B cell (primary cell): ENCODE measurements around the gene ITGAE. TPM values are rescaled to one million over a fixed set of nuclear protein-coding genes. Genes with fewer than 3 reads are reported as not detected.

ENCODE experiments used
- ATAC-seq: fragments of 200-7000 bp; cut with Tn5 transposase; one replicate; pipeline ENCODE4 v1.10.0; 2021; ENCODE audit warnings: low read depth, mild to moderate bottlenecking, moderate number of reproducible peaks, moderate library complexity
- CTCF ChIA-PET: fragments of 350-600 bp; sonication (Branson Sonifier 250); formaldehyde crosslinking; loops from one replicate; lab custom pipeline; 2021; ENCODE audit warnings: antibody characterized with exemption, inconsistent platforms; lab: Charles Lee
- POLR2A ChIA-PET: fragments of 350-600 bp; sonication (Branson Sonifier 250); formaldehyde crosslinking; loops from one replicate; lab custom pipeline; 2021; ENCODE audit warnings: antibody characterized with exemption; lab: Charles Lee
- DNase-seq: peaks from one replicate; pipeline ENCODE4 v3.0.0; 2013
- H2AFZ ChIP-seq: 2 replicates; pipeline ENCODE4 v1.6.1; 2012; ENCODE audit warnings: mild to moderate bottlenecking, low read depth, low read length; ENCODE audit not compliant: insufficient read depth, poor library complexity, severe bottlenecking
- H3K27ac ChIP-seq, 2 donors: 1 replicate in 1 of 2; 2 replicates in 1 of 2; pipeline ENCODE4 v1.5.1; 2012 to 2013; ENCODE audit warnings: low read length in 2 of 2, mild to moderate bottlenecking in 2 of 2, moderate library complexity in 1 of 2
- H3K27me3 ChIP-seq, 4 experiments: fragments of 200-600 bp in 1 of 4; sonication (generic) in 1 of 4; replicated peaks in 1 of 4; 1 replicate in 2 of 4; 2 replicates in 2 of 4; pipeline versions ENCODE4 v1.6.1 to v1.7.0; 2013 to 2016; ENCODE audit warnings: low read length in 3 of 4, mild to moderate bottlenecking in 2 of 4, mixed read lengths in 1 of 4, moderate library complexity in 1 of 4; ENCODE audit not compliant: insufficient read depth in 4 of 4, control insufficient read depth in 3 of 4; ENCODE audit errors: control extremely low read depth in 1 of 4
- H3K36me3 ChIP-seq, 2 experiments: replicated peaks in 1 of 2; 1 replicate in 1 of 2; 2 replicates in 1 of 2; pipeline versions ENCODE4 v1.6.1 to v1.7.1; 2013; ENCODE audit warnings: low read length in 1 of 2; ENCODE audit not compliant: insufficient read depth in 2 of 2, control insufficient read depth in 1 of 2; ENCODE audit errors: control extremely low read depth in 1 of 2, extremely low read depth in 1 of 2
- H3K4me1 ChIP-seq, 2 donors: fragments of 200-600 bp in 1 of 2; sonication (generic) in 1 of 2; 1 replicate in 1 of 2; 2 replicates in 1 of 2; pipeline versions ENCODE4 v1.5.1 to v1.6.1; 2013 to 2017; ENCODE audit warnings: low read length in 2 of 2; ENCODE audit not compliant: control insufficient read depth in 2 of 2, insufficient read depth in 2 of 2
- H3K4me2 ChIP-seq: replicated peaks from 2 replicates; pipeline ENCODE3; 2012; ENCODE audit warnings: mild to moderate bottlenecking, low read depth, low read length; ENCODE audit not compliant: poor library complexity, severe bottlenecking
- H3K4me3 ChIP-seq, 5 experiments: fragments of 200-600 bp in 1 of 5; sonication (generic) in 1 of 5; 1 replicate in 3 of 5; 2 replicates in 2 of 5; pipeline versions ENCODE4 v1.5.1 to v1.7.0; 2011 to 2016; ENCODE audit warnings: low read length in 4 of 5, mild to moderate bottlenecking in 4 of 5, low read depth in 2 of 5, control low read depth in 1 of 5, moderate library complexity in 1 of 5; ENCODE audit not compliant: insufficient read depth in 1 of 5; ENCODE audit errors: control extremely low read depth in 1 of 5, extremely low read depth in 1 of 5
- H3K79me2 ChIP-seq: fragments of 200-600 bp; sonication (generic); one replicate; pipeline ENCODE4 v1.6.0; 2016; ENCODE audit warnings: low read length; ENCODE audit not compliant: control insufficient read depth, insufficient read depth
- H3K9ac ChIP-seq: fragments of 200-600 bp; sonication (generic); 2 replicates; pipeline ENCODE4 v1.6.1; 2017; ENCODE audit warnings: mild to moderate bottlenecking, low read length, moderate library complexity
- H3K9me3 ChIP-seq, 3 donors: one replicate each; pipeline versions ENCODE4 v1.6.1 to v1.7.1; 2013; ENCODE audit warnings: low read length in 2 of 3; ENCODE audit not compliant: control insufficient read depth in 2 of 3, insufficient read depth in 1 of 3; ENCODE audit errors: control extremely low read depth in 1 of 3
- H4K20me1 ChIP-seq: 2 replicates; pipeline ENCODE4 v1.6.0; 2012; ENCODE audit warnings: mild to moderate bottlenecking, low read length; ENCODE audit not compliant: insufficient read depth, control insufficient read depth, poor library complexity, severe bottlenecking
- H3K27ac Mint-ChIP-seq: one replicate; pipeline ENCODE4 v1.8.0; 2021; ENCODE audit warnings: mixed read lengths
- H3K27me3 Mint-ChIP-seq: one replicate; pipeline ENCODE4 v1.8.0; 2021; ENCODE audit warnings: mixed read lengths
- H3K4me1 Mint-ChIP-seq: one replicate; pipeline ENCODE4 v1.8.0; 2021; ENCODE audit warnings: mixed read lengths
- H3K4me3 Mint-ChIP-seq: one replicate; pipeline ENCODE4 v1.8.0; 2021; ENCODE audit warnings: mixed read lengths
- H3K9me3 Mint-ChIP-seq: one replicate; pipeline ENCODE4 v1.8.0; 2022; ENCODE audit warnings: mixed read lengths; ENCODE audit not compliant: insufficient read depth
- CTCF ChIP-seq: fragments of 200-600 bp; IDR thresholded peaks from one replicate; pipeline ENCODE4 v1.8.0; 2022; ENCODE audit warnings: antibody characterized with exemption, mild to moderate bottlenecking
- EZH2 ChIP-seq: IDR thresholded peaks from 2 replicates; pipeline ENCODE4 v1.6.1; 2012; ENCODE audit warnings: borderline replicate concordance, low read depth, mild to moderate bottlenecking, moderate library complexity, low read length; ENCODE audit not compliant: insufficient read depth, poor library complexity, severe bottlenecking
- WGBS: methylation state at CpG from one replicate; pipeline ENCODE4 v1.1.5; 2013; ENCODE audit warnings: missing lambda C conversion rate; ENCODE audit not compliant: insufficient coverage; 5-methylcytosine and 5-hydroxymethylcytosine counted together
- intact Hi-C: fragments of 100-400 bp; cut with micrococcal nuclease; formaldehyde crosslinking; loops from one replicate; pipeline ENCODE4 v1.10.0; 2022
- polyA plus RNA-seq: library from polyadenylated mRNA; depleted of rRNA; stranded (reverse); fragments of >200 nt; gene quantifications from 2 replicates; pipeline ENCODE4 v1.2.3, GENCODE V29; 2012
- total RNA-seq, 2 donors: library from RNA; stranded (reverse); fragments of 120-200 nt in 1 of 2; gene quantifications; 1 replicate in 1 of 2; 2 replicates in 1 of 2; pipeline versions ENCODE4 v1.2.3 to v1.2.4, GENCODE V29; 2013 to 2022

ITGAE gene
- total and polyA plus RNA-seq, 2 donors (not counting 1 experiment from before 2014, with no cell fraction given): 48.2 to 95.6 TPM

GRCh38 chr17:3827124-3827773 lies 26.3 kb upstream of the ITGAE start:
- POLR2A ChIA-PET: no interaction called here
- no peak for TF ChIP-seq EZH2
- peak; percentile 95 for TF ChIP-seq CTCF
- Mint-ChIP-seq H3K27ac (no peak overlapping the region), H3K9me3 (no peaks in the 10 kb centered on the region), H3K4me3 (no peak overlapping the region), H3K27me3 (no peaks in the 10 kb centered on the region), H3K4me1 (peaks cover 1% of the 10 kb centered on the region)
- Histone ChIP-seq H2AFZ (no peak overlapping the region), H3K36me3 (peaks cover 11 to 53% of the 10 kb centered on the region in 2 experiments), H3K9me3 (no peaks in the 10 kb centered on the region), H4K20me1 (no peaks in the 10 kb centered on the region), H3K79me2 (peaks cover 16% of the 10 kb centered on the region), H3K4me1 (no peaks in the 10 kb centered on the region), H3K9ac (no peak overlapping the region), H3K27ac (no peak overlapping the region), H3K27me3 (no peaks in the 10 kb centered on the region), H3K4me2 (no peak overlapping the region), H3K4me3 (no peak overlapping the region)
- no CpG with 5 or more reads among the region's 6 CpGs for WGBS
- intact Hi-C loops: loop anchor here (1.0 to 2.0 kb wide), 3 partner anchors 62 to 144 kb away; no protein-coding TSS in a partner anchor
- ATAC-seq (peak; percentile 62), DNase-seq (peak; percentile 80)
- CTCF ChIA-PET: interaction anchor here (0.7 to 12.3 kb wide), 39 partner anchors 10 to 782 kb away, joined by 3 to 482 read pairs (median 5); partner anchors contain the start of genes CTNS, HASPIN, NCBP3 and SHPK

- Histone ChIP-seq H2AFZ (no peak overlapping the region), H3K9ac (no peak overlapping the region), H3K36me3 (peaks cover 14 to 58% of the 10 kb centered on the region in 2 experiments), H3K4me3 (no peak overlapping the region), H3K4me2 (no peak overlapping the region), H3K27me3 (no peaks in the 10 kb centered on the region), H3K27ac (no peak overlapping the region), H3K79me2 (peaks cover 14% of the 10 kb centered on the region), H3K4me1 (no peaks in the 10 kb centered on the region), H4K20me1 (no peaks in the 10 kb centered on the region), H3K9me3 (no peaks in the 10 kb centered on the region)
- H3K4me1 Mint-ChIP-seq: peaks cover 1% of the 10 kb centered on the region
- ATAC-seq (no peak), DNase-seq (no peak)
- TF ChIP-seq CTCF: no peak
- TF ChIP-seq EZH2: no peak
- POLR2A ChIA-PET: no interaction called here
- intact Hi-C loops: loop anchor here (2.0 kb wide), 1 partner anchor 143 kb away; no protein-coding TSS in a partner anchor
- H3K27ac Mint-ChIP-seq: no peak overlapping the region
- no peaks in the 10 kb centered on the region for H3K27me3 Mint-ChIP-seq
- WGBS: 100% methylated on average over 2 of the region's 4 CpGs
- no peak overlapping the region for H3K4me3 Mint-ChIP-seq
- CTCF ChIA-PET: interaction anchor here (0.6 to 12.3 kb wide), 20 partner anchors 9 to 778 kb away, joined by 3 to 482 read pairs (median 6); partner anchors contain the start of genes HASPIN and NCBP3
- no peaks in the 10 kb centered on the region for H3K9me3 Mint-ChIP-seq
These were observed 25.2 kb upstream of the ITGAE start for GRCh38 chr17:3826191-3826590.
